Measurements from ENCODE around the gene SEPTIN10. TPM values are rescaled to one million over a fixed set of nuclear protein-coding genes. Genes with fewer than 3 reads are reported as not detected.

Gene SEPTIN10
- total and polyA plus RNA-seq, 2 of the 8 experiments (the other 6 are each of a cell fraction or from before 2014, with no cell fraction given), result 23.7 to 101 TPM

DNA sequence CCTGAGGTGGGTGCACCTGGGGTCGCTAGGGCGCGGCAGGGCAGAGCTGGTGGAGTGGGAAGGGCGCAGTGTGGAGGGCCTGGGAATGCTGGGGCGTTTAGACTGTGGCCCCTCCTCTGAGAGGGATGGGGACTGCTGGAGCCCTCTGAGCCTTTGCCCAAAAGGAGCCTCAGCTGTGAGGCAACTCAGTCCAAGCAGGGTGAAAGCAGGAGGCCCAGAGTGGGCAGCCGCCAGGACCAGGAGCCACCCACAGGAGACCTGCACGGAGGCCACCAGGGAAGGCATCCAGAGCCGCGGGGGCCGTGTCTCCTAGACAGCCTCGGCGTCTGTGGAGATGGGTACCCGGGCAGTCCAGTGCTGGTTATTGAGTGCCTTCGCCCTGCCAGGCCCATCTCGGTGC, 114.9 kb downstream of the SEPTIN10 start:
- FAIRE-seq (no peak), DNase-seq (ENCODE audit: low read depth in 1 of 2, low spot score in 2 of 2) (no peak)
- 87% methylated on average over 15 of the region's 15 CpGs; no CpG with 5 or more reads in 1 of the 2 experiments for WGBS, 2 experiments (ENCODE audit: extremely low coverage in 1 of 2, insufficient coverage in 1 of 2, insufficient read length in 1 of 2, insufficient replicate concordance in 2 of 2, low coverage in 1 of 2, low lambda C conversion rate in 2 of 2, missing lambda C conversion rate in 1 of 2)
- no peak overlapping the region for H2AK5ac ChIP-seq (ENCODE audit: low read depth, low read length)
- H3K14ac ChIP-seq (ENCODE audit: insufficient read length), result no peak overlapping the region
- no peak overlapping the region for H3K23ac ChIP-seq (ENCODE audit: insufficient read length)
- H2BK15ac ChIP-seq (ENCODE audit: low read length), result no peak overlapping the region
- no peak overlapping the region for H2BK20ac ChIP-seq (ENCODE audit: low read length)
- H2BK5ac ChIP-seq (ENCODE audit: low read depth, low read length), result no peak overlapping the region
- no peaks in the 10 kb centered on the region for H3K79me1 ChIP-seq (ENCODE audit: low read depth, low read length)
- H4K20me1 ChIP-seq (replicated peaks in 1 of 2; ENCODE audit: control insufficient read depth in 1 of 2, insufficient read depth in 2 of 2, low read length in 2 of 2), result no peaks in the 10 kb centered on the region
- no peak overlapping the region for H2BK12ac ChIP-seq (ENCODE audit: low read depth, low read length)
- no peak overlapping the region for H3K9ac ChIP-seq (replicated peaks in 1 of 4; ENCODE audit: extremely low read depth in 1 of 4, low read depth in 3 of 4, low read length in 3 of 4)
- no peaks in the 10 kb centered on the region for H3K27me3 ChIP-seq (replicated peaks in 1 of 4; ENCODE audit: control insufficient read depth in 3 of 4, extremely low read depth in 1 of 4, insufficient read depth in 3 of 4, low read length in 3 of 4)
- no peak overlapping the region for H2AFZ ChIP-seq (ENCODE audit: low read length)
- no peaks in the 10 kb centered on the region for H3K79me2 ChIP-seq (ENCODE audit: control insufficient read depth in 1 of 2, insufficient read depth in 2 of 2, low read length in 2 of 2)
- no peaks in the 10 kb centered on the region for H3K9me3 ChIP-seq (ENCODE audit: insufficient read depth in 2 of 2, low read depth in 1 of 2, low read length in 1 of 2)
- no peak overlapping the region for H4K91ac ChIP-seq (replicated peaks; ENCODE audit: insufficient read length, low read length)
- H3K4ac ChIP-seq (replicated peaks; ENCODE audit: insufficient read length, low read depth, low read length), result no peak overlapping the region
- no peak overlapping the region for H3K18ac ChIP-seq (ENCODE audit: extremely low read depth, low read length)
- H4K8ac ChIP-seq (ENCODE audit: extremely low read depth, insufficient read depth, low read length), result no peak overlapping the region
- no peak overlapping the region for H3K4me3 ChIP-seq (ENCODE audit: extremely low read depth in 1 of 4, insufficient read depth in 2 of 4, low read depth in 3 of 4, low read length in 4 of 4)
- H3K27ac ChIP-seq (ENCODE audit: low read depth, low read length), result no peak overlapping the region
- H3K4me1 ChIP-seq (replicated peaks in 1 of 4; ENCODE audit: control insufficient read depth in 3 of 4, insufficient read depth in 4 of 4, low read length in 3 of 4), result no peaks in the 10 kb centered on the region
- H3K4me2 ChIP-seq (ENCODE audit: insufficient read depth in 1 of 2, low read depth in 2 of 2, low read length in 2 of 2), result no peak overlapping the region
- POLR2A ChIA-PET (ENCODE audit: partially characterized antibody), result interaction anchor here (1.3 kb wide), 1 partner anchor 10 kb away, joined by 3 read pairs; no protein-coding TSS in a partner anchor
- no peak overlapping the region for H2BK120ac ChIP-seq (replicated peaks; ENCODE audit: low read depth, low read length)
- CTCF ChIA-PET (ENCODE audit: partially characterized antibody), result interaction anchor here (1.1 to 3.5 kb wide), 5 partner anchors 12 to 290 kb away, joined by 3 to 22 read pairs (median 4); no protein-coding TSS in a partner anchor
- no peaks in the 10 kb centered on the region for H3K23me2 ChIP-seq (ENCODE audit: low read depth, low read length)
- H3K56ac ChIP-seq (replicated peaks; ENCODE audit: insufficient read length, low read depth, low read length), result no peak overlapping the region
- no peaks in the 10 kb centered on the region for H3K36me3 ChIP-seq (ENCODE audit: control insufficient read depth in 2 of 4, insufficient read depth in 4 of 4, low read length in 3 of 4)
- H4K5ac ChIP-seq (ENCODE audit: insufficient read length, low read depth, low read length), result no peak overlapping the region
- no peak for TF ChIP-seq SIN3A (conservative IDR thresholded peaks at IDR 0.05 in 1 of 2, IDR thresholded peaks at IDR 0.05 in 1 of 2; ENCODE audit: low read depth in 1 of 2, low read length in 2 of 2)
- TF ChIP-seq CBX5 (IDR thresholded peaks at IDR 0.05; ENCODE audit: low read depth, low read length), result no peak
- TF ChIP-seq SRF (IDR thresholded peaks at IDR 0.05; ENCODE audit: low read depth, low read length), result no peak
- TF ChIP-seq CHD1 (IDR thresholded peaks at IDR 0.05; ENCODE audit: low read depth, low read length), result no peak
- TF ChIP-seq TAF7 (optimal IDR thresholded peaks at IDR 0.05; ENCODE audit: borderline replicate concordance, low read depth, low read length), result no peak
- no peak for TF ChIP-seq YY1 (IDR thresholded peaks at IDR 0.05; ENCODE audit: low read depth, low read length)
- TF ChIP-seq TAF1 (IDR thresholded peaks at IDR 0.05; ENCODE audit: low read depth, low read length), result no peak

All from H1 (cell line).